ENCODE results near the gene CCDC50.

CCDC50 gene

GRCh38 chr3:191352014-191352413 lies 22.8 kb downstream of the CCDC50 start:
- DNase-seq: no peak

- DNase-seq: no peak
These were observed 24.0 kb downstream of the CCDC50 start for GRCh38 chr3:191353022-191353777.

DNA sequence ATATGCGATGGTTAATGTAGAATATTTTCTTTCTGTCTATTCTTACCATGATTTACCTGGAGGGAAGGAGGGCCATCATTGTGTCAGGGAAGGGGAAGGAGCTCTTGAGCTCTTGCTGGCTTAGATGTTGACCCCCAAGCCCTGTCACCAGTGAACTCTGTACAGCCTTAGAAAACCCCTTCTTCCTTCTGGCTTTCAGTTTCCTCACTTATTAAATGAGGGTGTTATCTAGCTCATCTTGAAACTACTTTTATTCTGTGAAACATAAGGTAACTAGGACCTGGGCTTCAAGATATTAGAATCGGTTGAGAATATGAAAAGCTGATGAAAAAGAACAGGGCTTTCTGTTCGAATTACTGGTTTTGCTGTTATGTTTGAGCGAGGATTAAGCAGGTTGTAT lies 26.2 kb downstream of the CCDC50 start:
- DNase-seq: no peak

- DNase-seq: no peak
These were observed 27.6 kb downstream of the CCDC50 start for GRCh38 chr3:191356631-191357439.

- DNase-seq: no peak
These were observed 28.7 kb downstream of the CCDC50 start for GRCh38 chr3:191357909-191358308.

- DNase-seq: no peak
These were observed 29.7 kb downstream of the CCDC50 start for GRCh38 chr3:191358929-191359328.

- no peak for DNase-seq
These were observed 31.4 kb downstream of the CCDC50 start for GRCh38 chr3:191360620-191361019.

- no peak for DNase-seq
These were observed 32.3 kb downstream of the CCDC50 start for GRCh38 chr3:191361456-191361855.

DNA sequence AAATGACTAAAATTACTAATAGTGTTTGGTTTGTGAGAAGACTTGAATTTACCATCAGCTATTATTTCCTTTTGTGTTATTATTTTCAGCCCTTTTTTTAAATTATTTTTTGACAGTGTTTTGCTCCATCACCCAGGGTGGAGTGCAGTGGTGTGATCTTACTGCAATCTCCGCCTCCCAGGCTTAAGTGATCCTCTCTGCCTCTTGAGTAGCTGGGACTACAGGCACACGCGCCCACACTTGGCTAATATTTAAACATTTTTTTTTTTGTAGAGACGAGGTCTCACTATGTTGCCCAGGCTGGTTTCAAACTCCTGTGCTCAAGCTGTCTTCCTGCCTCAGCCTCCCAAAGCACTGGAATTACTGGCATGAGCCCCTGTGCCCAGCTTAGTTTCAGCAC lies 32.8 kb downstream of the CCDC50 start:
- DNase-seq: no peak

DNA sequence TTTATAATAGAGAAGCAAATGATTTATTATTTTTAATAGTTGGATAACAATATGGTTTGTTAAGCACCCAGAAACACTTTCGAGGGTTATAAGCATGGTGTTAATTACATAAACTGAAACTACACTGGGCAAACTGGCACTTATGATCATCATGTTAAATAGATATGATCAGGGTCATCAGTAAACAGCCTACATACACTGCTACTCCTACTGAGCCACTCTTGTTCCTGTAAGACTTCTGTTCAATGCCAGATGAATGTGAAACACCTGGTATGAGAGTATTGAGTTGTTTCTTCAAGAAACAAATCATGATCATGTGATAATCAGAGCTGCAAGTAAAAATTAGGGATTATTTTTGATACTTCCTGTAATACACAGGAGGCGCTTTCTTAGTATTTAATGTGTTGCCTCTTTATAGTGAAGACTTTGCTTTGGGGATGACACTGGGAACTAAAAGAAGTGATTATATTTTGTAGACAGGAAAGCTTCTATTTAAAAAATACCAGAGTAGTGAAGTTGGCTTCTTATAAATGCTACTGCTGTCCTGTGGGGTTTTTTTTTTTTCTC lies 33.4 kb downstream of the CCDC50 start:
- DNase-seq: no peak

GRCh38 chr3:191363221-191363620 lies 34.0 kb downstream of the CCDC50 start:
- DNase-seq: no peak

DNA sequence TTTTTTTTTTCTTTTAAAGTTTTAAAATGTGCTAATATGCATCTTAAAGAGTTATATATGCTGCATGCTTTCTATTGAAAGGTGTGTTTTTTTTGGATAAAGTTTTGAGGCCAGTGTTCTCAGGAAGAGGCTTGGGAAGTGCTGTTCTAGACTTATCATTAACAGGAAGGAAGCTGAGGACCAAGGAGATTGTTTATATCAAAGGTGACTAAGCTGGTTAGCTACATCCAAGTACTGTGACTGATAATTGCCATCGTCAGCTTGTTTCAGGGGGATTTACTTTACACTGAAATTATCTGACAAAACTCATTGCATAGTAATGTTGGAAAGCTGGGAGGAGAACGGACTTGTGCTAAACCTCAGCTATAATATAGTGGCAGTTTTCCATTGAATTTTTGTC lies 37.5 kb downstream of the CCDC50 start:
- DNase-seq: no peak

DNA sequence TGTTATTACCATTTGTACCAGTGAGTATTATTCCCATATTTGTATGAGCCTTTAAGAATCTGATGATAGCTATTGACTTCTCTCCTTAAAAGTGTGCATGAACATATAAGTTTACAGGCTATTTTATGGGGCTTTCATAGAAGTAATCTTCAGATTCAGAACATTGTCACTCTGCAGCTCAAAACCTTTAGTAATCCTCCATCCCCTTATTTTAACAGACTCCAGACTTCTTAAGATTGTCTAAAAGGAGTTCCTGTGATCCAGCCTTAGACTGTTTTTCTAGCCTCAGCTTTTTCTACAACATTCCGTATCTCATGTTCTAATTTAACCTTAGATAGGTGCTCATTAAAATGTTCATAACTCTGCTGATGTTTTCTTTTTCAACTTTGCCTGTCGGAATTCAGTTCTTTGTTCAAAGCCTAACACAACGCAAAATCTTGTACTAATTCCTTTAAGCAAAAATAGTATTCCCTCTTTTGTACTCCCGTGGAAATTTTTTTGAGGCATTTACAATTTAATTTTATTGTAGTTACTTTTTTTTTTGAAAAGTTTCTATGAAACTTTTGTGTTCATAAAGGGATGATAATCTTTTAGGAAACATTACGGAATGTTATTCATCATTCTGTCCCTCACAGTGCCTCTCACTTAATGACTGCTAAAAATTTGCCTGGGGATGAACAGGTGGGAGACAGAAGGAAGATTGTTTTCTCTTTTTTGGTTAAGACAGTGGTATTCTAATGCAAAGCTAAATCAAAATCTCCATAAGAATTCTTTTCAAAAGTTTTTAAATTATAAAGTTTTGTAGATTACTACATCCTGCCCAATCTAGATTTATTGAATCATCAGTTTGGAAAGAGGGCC lies 39.8 kb downstream of the CCDC50 start:
- no peak for DNase-seq

- DNase-seq: no peak
These were observed 40.4 kb downstream of the CCDC50 start for GRCh38 chr3:191369616-191370010.

DNA sequence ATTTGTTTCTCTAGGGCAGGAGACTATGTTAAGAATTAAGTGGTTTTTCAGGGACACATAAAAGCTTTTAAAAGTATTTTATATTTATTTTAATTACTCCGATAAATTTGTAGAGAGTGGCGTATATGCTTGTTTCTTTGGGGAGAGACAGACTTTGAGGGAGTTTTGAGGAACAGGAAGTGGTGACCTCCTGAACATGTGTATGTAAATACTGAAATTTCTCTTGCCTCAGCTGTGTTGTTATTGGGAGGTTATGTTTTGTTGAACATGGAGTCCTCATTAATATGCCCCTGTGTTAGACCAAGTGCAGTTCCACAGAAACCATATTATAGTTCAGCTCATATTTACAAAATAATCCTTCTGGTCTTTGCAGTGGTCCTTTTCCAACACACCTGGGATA lies 42.9 kb downstream of the CCDC50 start:
- DNase-seq: no peak

DNA sequence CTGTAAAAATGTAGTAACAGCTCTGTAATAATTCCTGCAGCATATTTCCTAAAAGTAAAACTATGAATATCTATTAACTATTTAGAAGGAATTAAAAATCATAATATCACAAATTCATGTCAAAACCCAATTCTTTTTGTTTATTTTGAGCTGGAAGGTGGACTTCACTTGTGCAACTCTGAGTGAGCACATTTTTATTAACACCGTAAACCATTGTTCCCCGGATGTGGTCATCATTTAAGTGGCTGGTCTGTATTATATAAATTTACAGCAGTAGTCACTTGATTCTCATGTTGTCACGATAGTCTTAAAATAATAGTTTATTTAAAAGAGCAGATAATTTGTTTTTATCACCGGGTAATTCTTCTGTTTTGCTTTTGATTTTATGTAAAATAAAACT lies 44.1 kb downstream of the CCDC50 start:
- no peak for DNase-seq

DNA sequence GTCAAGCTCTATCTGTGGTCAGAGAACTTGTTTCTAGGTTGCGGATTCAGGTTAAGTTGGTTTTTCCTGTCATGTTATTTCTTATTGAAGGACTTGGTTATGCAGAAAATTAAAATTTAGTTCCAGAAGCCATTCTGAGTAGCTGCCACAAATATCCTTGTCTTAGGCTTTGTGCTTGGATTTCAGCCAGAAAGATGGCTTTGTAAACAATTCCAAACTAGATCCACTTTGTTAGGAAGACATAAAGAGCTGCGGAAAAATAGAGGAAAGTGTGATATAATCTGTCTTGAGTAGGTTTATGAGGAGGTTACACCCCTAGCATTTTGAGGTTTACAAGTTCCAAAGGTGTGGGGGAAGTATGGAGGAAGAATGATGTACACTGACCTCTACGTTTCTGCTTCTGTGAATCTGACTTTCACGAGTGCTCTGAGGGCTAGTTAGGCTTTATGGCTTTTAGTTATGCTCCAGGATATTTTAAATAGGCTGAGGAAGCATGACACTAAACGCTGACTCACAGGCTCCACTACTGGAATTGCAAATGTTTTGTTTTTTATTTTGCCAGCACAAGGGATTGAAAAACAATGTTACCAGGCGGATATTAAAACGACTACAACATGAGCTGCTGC lies 47.4 kb downstream of the CCDC50 start:
- DNase-seq: no peak

DNA sequence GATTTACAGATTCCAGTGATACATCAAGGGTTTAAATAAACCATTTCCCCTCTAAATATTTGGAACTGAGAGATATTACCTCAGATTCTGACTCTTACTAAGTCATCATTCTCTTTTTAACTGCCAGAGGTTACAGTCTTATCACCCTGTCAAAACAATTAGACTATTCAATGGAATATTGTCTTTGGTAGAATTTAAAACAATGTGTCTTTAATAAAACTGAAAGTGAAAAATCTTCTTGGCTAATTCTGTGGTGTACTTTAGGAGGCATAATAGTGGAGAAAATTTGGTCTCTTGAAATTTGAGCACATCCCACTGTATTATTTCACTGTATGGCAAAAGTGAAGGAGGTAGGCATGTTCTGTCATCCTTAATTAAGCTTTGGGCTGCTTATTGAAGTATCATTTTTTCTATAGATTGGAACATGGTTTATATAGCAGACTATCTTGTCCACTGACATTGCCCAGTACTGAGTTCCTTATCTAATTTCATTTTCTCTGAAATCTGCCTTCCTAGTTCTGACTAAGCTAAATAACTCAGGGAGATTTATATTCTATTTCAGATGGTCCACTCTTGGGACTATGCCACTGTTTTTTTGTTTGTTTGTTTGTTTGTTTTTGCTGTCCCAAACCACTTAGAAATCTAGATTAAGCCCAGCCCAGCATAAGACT lies 49.1 kb downstream of the CCDC50 start:
- no peak for DNase-seq

GRCh38 chr3:191379446-191379845 lies 50.3 kb downstream of the CCDC50 start:
- no peak for DNase-seq

- no peak for DNase-seq
These were observed 50.8 kb downstream of the CCDC50 start for GRCh38 chr3:191380001-191380400.

DNA sequence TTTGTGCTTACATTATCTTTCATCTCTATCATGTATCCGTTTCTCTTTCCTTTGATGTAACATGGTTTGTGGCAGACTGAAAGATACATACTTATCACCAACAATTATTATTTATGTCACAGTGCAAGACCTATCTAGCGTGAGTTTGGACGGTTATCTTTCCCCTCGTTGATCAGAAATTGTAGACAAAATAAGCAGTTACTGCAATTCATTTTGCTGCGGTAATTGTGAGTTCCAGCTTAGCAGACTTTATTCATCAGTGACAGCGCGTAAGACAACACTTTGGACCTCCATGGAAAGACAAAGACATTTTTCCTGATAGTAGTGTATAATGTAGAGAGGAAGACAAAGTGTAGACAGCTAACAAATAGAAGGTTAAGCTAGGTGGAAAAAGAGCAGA lies 52.1 kb downstream of the CCDC50 start:
- DNase-seq: no peak

- no peak for DNase-seq
These were observed 53.5 kb downstream of the CCDC50 start for GRCh38 chr3:191382661-191383060.
